Heart right ventricle (tissue), 16 donors: ENCODE results near the gene TAS2R41. TPM values are rescaled to one million over a fixed set of nuclear protein-coding genes. Genes with fewer than 3 reads are reported as not detected.

Experiments used
- ATAC-seq, 8 donors: fragments of 200-7000 bp; cut with Tn5 transposase; one replicate each; pipeline ENCODE4 v1.9.1; 2020; ENCODE audit warnings: mild to moderate bottlenecking in 8 of 8, moderate library complexity in 8 of 8, moderate number of reproducible peaks in 1 of 8
- DNase-seq, 2 donors: peaks; one replicate each; pipeline ENCODE4 v3.0.0-alpha.2; 2020
- H3K27ac ChIP-seq, 10 donors: fragments of 200-600 bp; sonication (generic) in 2 of 10; one replicate each; pipeline versions ENCODE4 v1.5.0 to v1.8.0; 2020 to 2022; ENCODE audit warnings: mild to moderate bottlenecking in 3 of 10
- H3K27me3 ChIP-seq, 7 donors: fragments of 200-600 bp; one replicate each; pipeline ENCODE4 v1.8.0; 2021 to 2022; ENCODE audit warnings: mild to moderate bottlenecking in 2 of 7
- H3K36me3 ChIP-seq, 9 donors: fragments of 200-600 bp; sonication (generic) in 1 of 9; one replicate each; pipeline versions ENCODE4 v1.5.0 to v1.8.0; 2020 to 2022; ENCODE audit warnings: mild to moderate bottlenecking in 2 of 9
- H3K4me1 ChIP-seq, 9 donors: fragments of 200-600 bp; sonication (generic) in 1 of 9; one replicate each; pipeline versions ENCODE4 v1.5.0 to v1.8.0; 2020 to 2022; ENCODE audit warnings: mild to moderate bottlenecking in 4 of 9
- H3K4me3 ChIP-seq, 10 donors: fragments of 200-600 bp; sonication (generic) in 2 of 10; one replicate each; pipeline versions ENCODE4 v1.5.0 to v1.8.0; 2020 to 2022; ENCODE audit warnings: mild to moderate bottlenecking in 7 of 10, moderate library complexity in 2 of 10
- H3K9me3 ChIP-seq, 11 donors: fragments of 200-600 bp in 10 of 11; sonication (generic) in 2 of 11; one replicate each; pipeline versions ENCODE4 v1.5.0 to v1.8.0; 2013 to 2022; ENCODE audit warnings: mild to moderate bottlenecking in 2 of 11, control low read depth in 1 of 11, moderate library complexity in 1 of 11
- WGBS, 2 donors: extraction: QIAGEN DNeasy Blood & Tissue Kit; methylation state at CpG; one replicate each; pipeline ENCODE4 v1.1.7; 2013; ENCODE audit warnings: inconsistent platforms in 1 of 2; 5-methylcytosine and 5-hydroxymethylcytosine counted together
- intact Hi-C, 10 donors: fragments of 100-400 bp; cut with DNase I; formaldehyde crosslinking; loops; one replicate each; pipeline versions ENCODE4 v1.11.1 to v1.14.2; 2022
- polyA plus RNA-seq, 2 donors: library from polyadenylated mRNA; stranded (reverse); fragments of 200-250 nt; gene quantifications; one replicate each; pipeline ENCODE4 v1.2.3, GENCODE V29; 2013
- total RNA-seq, 10 donors: library from RNA; stranded (reverse); fragmentation: NEBNext Ultra II Directional in 3 of 10; extraction: Animal tissue kit (Norgen Biotek cat#: 25700) in 3 of 10; gene quantifications; one replicate each; pipeline versions ENCODE4 v1.2.1 to v1.2.4, GENCODE V29; 2021 to 2023
- TF ChIP-seq, protein P1 (sequence below), 9 donors: fragments of 200-600 bp; sonication (generic) in 2 of 9; IDR thresholded peaks; one replicate each; pipeline versions ENCODE4 v1.5.0 to v1.8.0; 2021 to 2022; ENCODE audit warnings: antibody characterized with exemption in 9 of 9, mild to moderate bottlenecking in 5 of 9, moderate library complexity in 1 of 9
- donor health status: Arrhythmogenic right ventricular cardiomyopathy.
- donor health status: ischemic (EF 13 %, LVEDD 7.1; RV severe dilation, severe dysfunction).
- donor health status: healthy with polysubstance abuse.
- donor health status: DM: no; HTN: yes; CAD: no.
- donor health status: DM: no; HTN: no; CAD: no.
- donor health status: ischemic (EF 25% LVEDD 6.9; RV normal size, moderate dysfunction).
- donor health status: ischemic (EF 25% LVEDD 5.7; RV mildly dilated, moderate dysfunction).
- donor health status: healthy.
- donor health status: DM: yes; HTN: yes; CAD: no.
- donor health status: Ischemic cardiomyopathy.
- donor health status: ischemic (EF 35%, LVEDD 5.7; RV mildly dilated, moderate dysfunction).
- donor health status: nonischemic (EF 11% LVEDD 7.7; RV severe dilation, severe dysfunction).
- donor health status: DM: yes; HTN: yes; CAD: no.
- donor health status: PGD.
- donor health status: ischemic (EF 29% LVEDD 5.4; RV normal size, mild dysfunction).
- donor health status: nonischemic (EF 23%, LVEDD 6.1; RV moderate dilation, normal function).

TAS2R41 gene
- total and polyA plus RNA-seq, 12 donors, result 0.40 TPM; not detected in 11

- peaks cover 0 to 5% (median 0%) of the 10 kb centered on the region in 7 donors for H3K27me3 ChIP-seq
- H3K4me3 ChIP-seq, result no peak overlapping the region
- ATAC-seq, result no peak
- intact Hi-C loops, result no loop called here
- H3K36me3 ChIP-seq, result no peaks in the 10 kb centered on the region
- H3K27ac ChIP-seq, result no peak overlapping the region
- TF ChIP-seq, protein P1, sequence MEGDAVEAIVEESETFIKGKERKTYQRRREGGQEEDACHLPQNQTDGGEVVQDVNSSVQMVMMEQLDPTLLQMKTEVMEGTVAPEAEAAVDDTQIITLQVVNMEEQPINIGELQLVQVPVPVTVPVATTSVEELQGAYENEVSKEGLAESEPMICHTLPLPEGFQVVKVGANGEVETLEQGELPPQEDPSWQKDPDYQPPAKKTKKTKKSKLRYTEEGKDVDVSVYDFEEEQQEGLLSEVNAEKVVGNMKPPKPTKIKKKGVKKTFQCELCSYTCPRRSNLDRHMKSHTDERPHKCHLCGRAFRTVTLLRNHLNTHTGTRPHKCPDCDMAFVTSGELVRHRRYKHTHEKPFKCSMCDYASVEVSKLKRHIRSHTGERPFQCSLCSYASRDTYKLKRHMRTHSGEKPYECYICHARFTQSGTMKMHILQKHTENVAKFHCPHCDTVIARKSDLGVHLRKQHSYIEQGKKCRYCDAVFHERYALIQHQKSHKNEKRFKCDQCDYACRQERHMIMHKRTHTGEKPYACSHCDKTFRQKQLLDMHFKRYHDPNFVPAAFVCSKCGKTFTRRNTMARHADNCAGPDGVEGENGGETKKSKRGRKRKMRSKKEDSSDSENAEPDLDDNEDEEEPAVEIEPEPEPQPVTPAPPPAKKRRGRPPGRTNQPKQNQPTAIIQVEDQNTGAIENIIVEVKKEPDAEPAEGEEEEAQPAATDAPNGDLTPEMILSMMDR (IDR thresholded peaks at IDR 0.05), result no peak
- no peak for DNase-seq
- H3K9me3 ChIP-seq, result no peaks in the 10 kb centered on the region
- peaks cover 0 to 2% (median 0%) of the 10 kb centered on the region in 9 donors for H3K4me1 ChIP-seq
- 86 to 87% methylated on average over 2 of the region's 2 CpGs for WGBS, 2 donors
These were observed 37.8 kb upstream of the TAS2R41 start for GRCh38 chr7:143439866-143440265.

GRCh38 chr7:143443153-143443552, 34.5 kb upstream of the TAS2R41 start, which contains the start of gene TAS2R60:
Gene TAS2R60 (plus strand): TSS chr7:143443453. CDS start chr7:143443453, 0 bp downstream.
- no peaks in the 10 kb centered on the region for H3K36me3 ChIP-seq
- H3K9me3 ChIP-seq, result no peaks in the 10 kb centered on the region
- intact Hi-C loops, result no loop called here
- no peak for ATAC-seq
- H3K4me1 ChIP-seq, result no peaks in the 10 kb centered on the region
- DNase-seq, result no peak
- TF ChIP-seq, protein P1 (IDR thresholded peaks at IDR 0.05), result no peak
- H3K27me3 ChIP-seq, result peaks cover 0 to 21% (median 7%) of the 10 kb centered on the region in 7 donors
- H3K27ac ChIP-seq, result no peak within 1 kb of the TSS
- no peak within 1 kb of the TSS for H3K4me3 ChIP-seq
- 67 to 97% methylated on average over 4 of the region's 4 CpGs for WGBS, 2 donors

DNA sequence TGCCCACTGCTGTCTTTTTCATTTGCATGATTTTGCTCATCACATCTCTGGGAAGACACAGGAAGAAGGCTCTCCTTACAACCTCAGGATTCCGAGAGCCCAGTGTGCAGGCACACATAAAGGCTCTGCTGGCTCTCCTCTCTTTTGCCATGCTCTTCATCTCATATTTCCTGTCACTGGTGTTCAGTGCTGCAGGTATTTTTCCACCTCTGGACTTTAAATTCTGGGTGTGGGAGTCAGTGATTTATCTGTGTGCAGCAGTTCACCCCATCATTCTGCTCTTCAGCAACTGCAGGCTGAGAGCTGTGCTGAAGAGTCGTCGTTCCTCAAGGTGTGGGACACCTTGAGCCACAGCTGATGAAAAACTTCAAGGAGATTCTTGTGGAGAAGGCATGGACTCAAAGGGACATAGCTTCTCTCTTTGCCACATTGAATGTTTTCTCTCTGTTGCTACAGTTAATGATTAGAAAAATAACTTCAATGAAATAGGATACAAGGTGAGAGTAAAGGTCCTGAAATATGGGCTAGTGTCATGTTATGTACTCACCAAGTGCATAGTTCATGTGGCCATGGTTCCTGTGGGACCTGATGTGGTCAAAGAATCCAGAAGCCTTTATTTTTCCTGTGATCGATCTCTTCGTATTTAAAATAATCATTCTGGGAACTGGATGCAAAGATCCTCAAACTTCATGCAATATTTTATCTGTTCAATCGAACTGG, 33.5 kb upstream of the TAS2R41 start:
- DNase-seq (no peak), ATAC-seq (no peak)
- H3K27me3 ChIP-seq, result peaks cover 0 to 21% (median 7%) of the 10 kb centered on the region in 7 donors
- no peak overlapping the region for H3K27ac ChIP-seq
- H3K4me1 ChIP-seq, result no peaks in the 10 kb centered on the region
- H3K4me3 ChIP-seq, result no peak overlapping the region
- no peaks in the 10 kb centered on the region for H3K36me3 ChIP-seq
- TF ChIP-seq, protein P1 (IDR thresholded peaks at IDR 0.05), result no peak
- no peaks in the 10 kb centered on the region for H3K9me3 ChIP-seq
- 91 to 95% methylated on average over 6 of the region's 6 CpGs for WGBS, 2 donors
- intact Hi-C loops, result no loop called here

DNA sequence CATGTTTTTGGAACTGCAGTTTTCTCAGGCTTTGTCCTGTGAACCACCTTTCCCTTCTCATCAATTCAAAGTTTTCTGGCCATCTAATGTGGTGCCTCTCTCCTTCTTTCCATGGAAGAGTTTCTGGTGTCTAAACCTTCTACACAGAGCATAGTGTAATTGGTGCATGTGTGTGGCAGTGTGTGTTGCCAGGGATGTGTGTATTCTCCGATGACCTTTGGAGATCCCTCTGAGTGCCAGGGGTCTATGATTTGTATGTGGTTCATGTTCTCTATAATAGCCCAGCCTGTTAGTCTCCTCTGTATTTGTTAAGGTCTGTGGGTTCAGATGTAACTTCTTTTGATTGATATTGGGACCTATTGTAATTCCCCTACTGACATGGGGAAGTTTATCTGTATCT, 32.9 kb upstream of the TAS2R41 start:
- no peak overlapping the region for H3K27ac ChIP-seq
- no peak for ATAC-seq
- intact Hi-C loops, result no loop called here
- no peaks in the 10 kb centered on the region for H3K9me3 ChIP-seq
- H3K27me3 ChIP-seq, result peaks cover 0 to 21% (median 7%) of the 10 kb centered on the region in 7 donors
- H3K36me3 ChIP-seq, result no peaks in the 10 kb centered on the region
- no peak overlapping the region for H3K4me3 ChIP-seq
- TF ChIP-seq, protein P1 (IDR thresholded peaks at IDR 0.05), result no peak
- DNase-seq, result no peak
- no peaks in the 10 kb centered on the region for H3K4me1 ChIP-seq
- 96 to 97% methylated on average over 1 of the region's 1 CpG for WGBS, 2 donors
